ENCODE measurements around the gene RAMACL. TPM values are rescaled to one million over a fixed set of nuclear protein-coding genes. Genes with fewer than 3 reads are reported as not detected.
"Not testable (repeated sequence)": the region's sequence is repeated elsewhere in the genome, so short reads cannot be mapped to it uniquely, and the experiment has no call there.

The RAMACL gene
- polyA plus RNA-seq, 10 donors: 0.09 to 0.73 (median 0.20) TPM; not detected in 4

DNA sequence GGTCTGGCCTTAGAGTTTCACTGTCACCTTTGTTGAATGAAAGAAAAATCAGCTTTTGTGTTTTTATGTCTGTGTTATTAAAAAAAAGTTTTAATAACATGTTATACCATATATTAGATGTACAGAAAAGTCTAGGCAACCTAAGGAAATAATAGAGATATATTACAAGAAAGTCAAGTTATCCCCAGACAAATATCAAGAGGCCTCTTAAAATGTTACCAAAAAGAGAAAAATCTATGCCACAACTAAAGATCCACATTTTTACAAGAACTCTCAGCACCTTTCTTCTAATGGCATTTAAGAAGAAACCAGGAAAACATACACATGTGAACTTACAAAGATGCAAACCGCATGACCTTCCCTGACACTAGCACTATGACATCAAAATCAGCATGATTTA is 26.8 kb downstream of the RAMACL start:
- DNase-seq: peak in 1 of 3 donors; percentile 0

DNA sequence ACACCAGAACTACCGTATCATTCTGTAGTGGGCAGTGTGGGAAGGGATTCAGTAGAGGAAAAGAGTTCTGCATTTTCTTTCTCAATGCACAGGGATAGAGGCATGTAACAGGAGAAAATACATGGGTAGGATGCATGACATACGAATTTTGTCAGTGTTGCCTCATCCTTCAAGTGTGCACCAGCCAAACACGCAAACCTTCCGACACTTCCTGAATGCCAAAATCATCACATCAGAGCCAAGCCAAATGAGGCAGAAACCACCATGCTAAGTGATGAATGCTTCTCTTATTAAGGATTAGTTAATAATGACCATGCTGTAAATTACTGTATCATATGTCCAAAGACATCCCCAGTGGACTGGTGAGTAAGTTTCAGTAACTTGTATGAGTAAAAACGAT is 27.3 kb downstream of the RAMACL start:
- peak in 1 of 3 donors; percentile 14 for DNase-seq

DNA sequence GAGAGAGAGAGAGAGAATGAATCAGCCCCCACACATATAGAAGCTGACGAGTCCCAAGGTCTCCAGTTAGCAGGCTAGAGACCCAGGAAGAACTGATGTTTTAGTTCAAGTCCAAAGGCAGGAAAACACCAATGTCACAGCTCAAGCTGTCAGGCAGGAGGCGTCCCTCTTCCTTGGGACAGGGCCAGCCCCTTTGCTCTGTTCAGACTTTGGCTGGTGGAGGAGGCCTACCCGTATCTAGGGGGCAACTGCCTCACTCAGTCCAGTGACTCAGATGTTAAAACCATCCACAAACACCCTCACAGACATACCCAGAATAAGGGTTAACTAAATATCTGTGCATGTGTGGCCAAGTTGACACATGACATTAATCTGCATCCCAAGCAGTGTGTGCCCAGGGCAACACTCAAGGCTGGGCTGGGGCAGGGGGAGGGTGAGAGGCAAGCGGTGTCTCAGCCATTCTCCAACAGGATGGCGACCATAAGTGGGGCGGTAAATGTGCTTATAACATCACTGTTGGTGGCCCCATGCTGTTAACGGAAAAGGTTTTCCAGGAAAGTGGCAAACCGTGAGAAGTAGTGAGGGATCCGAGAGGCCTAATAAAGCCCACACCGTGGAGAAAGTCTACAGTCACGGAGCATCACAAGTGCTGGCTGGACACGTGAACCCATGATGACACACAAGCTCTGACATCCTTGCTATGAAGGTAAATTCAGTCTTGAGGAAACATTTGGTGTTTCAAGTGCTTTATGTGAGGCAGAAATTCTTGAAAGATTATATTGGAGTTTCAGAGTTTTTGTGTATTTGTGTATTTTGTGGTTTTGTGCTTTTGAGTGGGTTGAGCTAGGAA is 28.1 kb downstream of the RAMACL start:
- peak in 1 of 3 donors; percentile 23 for DNase-seq

DNA sequence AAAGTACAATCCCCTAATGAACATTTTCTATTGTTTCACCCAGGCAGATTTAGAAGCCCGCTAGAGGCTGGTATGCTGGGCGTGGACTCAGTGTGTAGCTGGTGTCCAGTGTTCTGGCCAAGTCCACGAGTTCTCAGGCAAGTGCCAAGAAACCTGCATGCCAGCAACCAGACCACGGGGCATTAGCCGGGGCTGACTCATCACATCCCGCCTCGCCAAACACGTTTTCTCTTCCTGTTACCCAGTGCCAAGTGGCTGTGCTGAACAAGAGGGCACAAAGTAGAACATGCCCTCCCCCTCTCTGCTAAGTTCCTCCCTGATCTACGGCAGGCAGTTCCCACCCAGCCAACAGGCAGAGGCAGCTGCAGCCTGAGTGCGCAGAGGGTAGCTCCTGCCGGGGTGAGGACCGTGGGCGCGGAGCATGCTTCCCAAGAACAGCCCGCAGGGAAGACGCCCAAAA is 29.6 kb downstream of the RAMACL start:
- peak; percentile 74 to 85 (median 76) for DNase-seq

DNA sequence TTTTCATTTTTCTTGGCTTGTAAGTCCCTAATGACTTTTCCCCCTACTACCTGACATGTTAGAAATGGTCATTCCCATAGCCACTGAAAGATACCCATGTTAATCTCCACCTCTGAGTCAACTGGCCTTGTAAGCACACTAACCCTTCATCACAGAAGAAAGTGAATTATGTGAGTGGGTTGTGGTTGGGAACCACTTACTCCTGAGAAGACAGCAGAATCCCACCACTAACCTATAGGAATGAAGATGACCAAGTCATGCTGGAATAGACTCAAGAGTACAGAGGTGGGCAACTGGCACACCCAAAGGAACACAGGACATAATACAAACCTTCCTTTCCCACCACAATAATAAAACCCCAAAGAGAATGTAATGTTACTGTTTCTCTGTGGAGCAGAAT is 30.1 kb downstream of the RAMACL start:
- no peak for DNase-seq

DNA sequence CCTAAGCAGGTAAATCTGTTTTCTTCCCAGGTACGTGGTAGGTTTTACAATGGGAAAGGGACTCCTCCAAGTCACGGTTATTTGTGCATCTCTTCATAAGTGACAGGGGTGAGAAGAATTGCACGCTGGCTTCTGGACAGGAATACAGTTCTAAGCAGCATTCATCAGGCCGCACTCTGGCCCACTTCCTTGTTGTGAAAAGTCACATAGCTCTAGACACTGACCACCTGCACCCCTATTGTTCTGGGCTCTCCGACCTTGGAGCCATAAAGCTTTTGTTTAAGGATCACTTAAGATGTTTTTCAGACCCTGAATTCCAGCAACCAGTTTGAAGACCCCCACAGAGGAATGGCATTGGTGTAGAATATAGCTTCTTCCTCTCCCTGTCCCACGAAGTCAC is 31.4 kb downstream of the RAMACL start:
- DNase-seq: no peak

DNA sequence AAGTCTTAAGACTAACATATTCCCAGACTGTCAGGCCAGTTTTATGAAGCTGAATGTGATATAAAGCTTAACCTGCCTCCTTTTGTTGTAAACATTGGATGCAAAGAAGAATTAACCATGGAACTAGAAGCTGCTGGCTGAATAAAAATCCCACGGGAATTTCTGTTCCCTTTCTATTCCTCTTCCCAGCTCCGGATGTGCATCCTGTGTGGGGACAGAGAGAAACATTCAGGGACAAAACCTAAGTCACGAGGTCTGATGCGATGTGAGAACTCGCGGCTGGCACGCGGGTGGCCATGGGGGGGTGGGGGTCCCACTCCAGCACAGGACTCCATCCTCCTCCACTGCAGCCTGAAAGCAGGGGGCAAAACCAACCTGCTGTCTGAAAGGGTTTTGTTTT is 32.2 kb downstream of the RAMACL start:
- peak in 1 of 3 donors; percentile 69 for DNase-seq

DNA sequence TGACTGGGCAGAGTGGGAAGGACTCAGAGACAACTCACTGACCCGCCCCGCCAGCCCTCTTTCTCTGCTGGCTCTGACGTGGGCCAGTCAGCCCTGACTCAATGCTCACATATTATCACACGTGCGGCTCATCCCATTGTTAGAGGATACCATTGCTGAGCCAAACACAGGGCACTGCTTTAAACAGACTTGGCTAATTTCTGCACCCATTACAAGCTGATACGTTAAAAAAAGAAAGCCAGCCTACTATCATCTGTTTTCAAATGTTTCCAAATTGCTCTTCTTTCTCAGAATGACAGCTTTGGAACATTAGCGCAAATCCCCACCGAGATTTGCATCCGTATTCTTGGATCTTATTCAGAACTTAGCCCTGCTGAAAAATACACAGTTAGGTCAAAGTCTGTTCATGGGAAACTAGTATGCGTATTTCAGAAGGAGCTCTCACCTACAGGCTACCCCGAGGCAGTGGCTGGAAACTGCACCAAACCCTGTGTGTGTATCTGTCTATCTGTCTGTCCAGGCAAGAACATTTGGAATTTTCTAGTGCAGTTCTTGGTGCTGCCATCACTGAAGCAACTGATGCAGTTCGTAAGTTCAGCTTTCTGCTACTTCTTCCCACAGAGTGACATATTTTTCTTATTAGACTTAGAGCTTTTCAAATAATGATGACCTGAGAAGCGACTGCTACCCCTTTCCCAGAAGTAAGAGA is 32.8 kb downstream of the RAMACL start:
- DNase-seq: peak in 2 of 3 donors; percentile 78 to 79

DNA sequence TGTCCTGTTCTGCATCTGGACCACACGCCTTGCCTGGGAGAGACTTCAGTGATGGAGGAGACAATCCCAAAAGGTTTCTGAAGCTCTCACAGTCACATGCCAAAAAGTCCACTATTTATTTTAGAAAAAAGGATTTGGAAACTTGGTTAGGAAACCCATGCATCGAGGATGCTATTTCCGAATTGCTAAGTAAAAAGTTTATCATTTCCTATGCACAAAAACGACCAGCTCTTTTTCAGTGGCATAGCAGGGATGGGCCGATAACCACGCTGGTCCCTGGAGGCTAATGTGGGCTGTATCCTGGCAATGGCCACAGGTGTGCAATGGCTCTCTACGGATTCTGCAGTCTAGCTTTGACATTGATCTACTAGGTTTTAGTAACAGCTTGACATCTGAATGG is 33.9 kb downstream of the RAMACL start:
- no peak for DNase-seq

DNA sequence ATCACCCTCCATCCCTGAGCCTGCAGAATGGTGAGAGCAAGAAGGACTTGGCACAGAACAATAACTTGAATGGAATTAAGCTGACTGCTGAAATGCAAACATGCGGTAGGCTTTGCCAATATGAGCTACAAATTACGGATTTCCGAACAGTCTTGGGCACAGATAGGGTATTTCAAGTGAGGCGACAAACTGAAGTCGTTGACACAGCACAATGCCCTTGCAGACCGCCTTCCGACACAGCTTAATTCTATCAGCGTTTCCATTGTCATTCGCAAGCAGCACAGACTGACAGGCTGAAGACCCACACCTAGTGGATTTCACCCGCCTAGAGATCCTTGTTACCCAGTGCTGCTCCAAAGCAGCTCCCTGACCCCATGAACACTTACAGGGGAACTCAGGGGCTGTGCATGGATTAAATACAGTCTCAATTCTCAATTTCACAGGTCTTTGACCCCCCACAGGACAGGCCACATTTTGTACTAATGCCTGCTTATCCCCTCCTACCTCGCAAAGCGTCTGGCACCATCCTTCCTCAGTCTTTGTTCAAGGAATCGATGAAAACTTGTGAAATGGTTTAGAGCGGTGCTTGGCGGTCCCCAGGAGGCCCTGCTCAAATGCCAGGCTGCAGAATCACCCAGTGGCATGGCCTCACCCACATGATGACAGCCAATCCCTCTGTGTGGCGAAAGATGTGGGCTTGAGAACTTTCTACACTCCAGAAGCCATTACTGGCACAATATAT is 34.6 kb downstream of the RAMACL start:
- DNase-seq: no peak

DNA sequence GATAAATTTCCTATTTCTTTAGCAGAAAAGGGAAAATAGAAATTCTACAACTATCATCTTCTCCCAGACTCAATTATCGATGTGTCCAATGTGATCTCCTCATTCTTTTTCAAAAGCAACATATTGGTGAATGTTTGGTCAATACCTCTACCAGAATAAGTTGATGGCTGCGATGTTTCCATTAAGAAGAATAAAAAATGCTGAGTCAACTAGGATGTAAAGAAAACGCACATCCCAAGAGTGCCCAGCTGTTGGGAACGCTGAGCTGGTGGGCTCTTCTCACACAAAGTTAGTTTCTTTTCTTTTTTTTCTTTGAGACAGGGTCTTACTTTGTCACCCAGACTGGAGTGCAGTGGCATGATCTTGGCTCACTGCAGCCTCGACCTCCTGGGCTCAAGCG is 39.8 kb downstream of the RAMACL start:
- DNase-seq: no peak

DNA sequence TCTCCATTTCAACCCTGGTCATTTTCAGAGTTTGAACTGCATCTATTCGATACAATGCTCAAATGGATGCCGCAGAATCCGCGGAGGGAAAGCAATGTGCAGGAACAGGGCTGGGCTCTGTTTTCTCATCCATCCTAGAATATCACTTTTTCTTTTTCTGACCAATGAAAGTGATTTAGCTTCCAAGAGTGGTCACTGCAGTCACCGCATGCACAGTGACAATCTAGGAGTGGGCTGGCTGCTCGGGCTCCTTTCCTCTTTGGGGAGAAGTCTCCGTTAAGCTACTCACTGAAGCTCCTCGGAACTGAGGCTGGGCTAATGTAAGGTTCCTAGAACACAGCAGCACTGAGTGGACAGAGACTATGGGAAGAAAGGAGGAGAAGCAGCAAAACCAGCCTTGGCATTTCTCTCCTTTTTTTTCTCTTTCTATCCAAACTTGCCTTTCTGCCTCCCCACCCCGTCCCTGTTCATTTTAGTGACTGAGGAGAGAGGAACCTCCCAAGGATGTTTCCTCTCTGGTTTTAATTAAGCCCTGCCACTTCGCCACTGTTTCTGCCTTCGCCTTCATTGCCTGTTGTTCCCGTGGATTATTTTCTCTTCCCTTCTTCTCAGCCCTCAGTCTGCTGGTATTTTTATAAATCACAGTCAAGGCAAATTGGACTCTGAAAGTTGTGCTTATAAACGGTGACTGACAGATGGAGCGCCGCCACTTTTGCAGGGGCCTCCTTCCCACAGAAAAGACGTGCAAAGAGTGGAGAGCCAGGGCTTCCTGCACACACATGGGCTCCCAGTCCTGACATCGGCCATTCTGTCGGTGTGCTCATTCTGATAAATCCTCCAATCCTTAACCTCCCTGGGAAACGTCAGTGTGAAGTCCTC is 41.1 kb downstream of the RAMACL start:
- no peak for DNase-seq

DNA sequence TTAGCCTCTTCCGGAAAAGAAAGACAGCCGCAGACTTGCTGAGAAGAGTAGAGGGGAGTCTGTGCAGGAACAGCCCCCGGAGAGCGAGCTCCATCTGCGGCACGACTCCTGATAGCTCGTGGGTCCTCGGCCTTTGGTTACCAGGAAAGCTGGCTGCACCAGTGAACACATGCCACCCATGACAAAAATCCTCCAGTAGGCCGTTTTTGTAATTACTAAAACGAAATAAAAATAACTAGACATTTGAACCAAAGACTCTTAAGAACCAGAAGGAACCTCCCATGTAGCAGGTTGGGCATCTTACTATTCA is 42.2 kb downstream of the RAMACL start:
- no peak for DNase-seq

DNA sequence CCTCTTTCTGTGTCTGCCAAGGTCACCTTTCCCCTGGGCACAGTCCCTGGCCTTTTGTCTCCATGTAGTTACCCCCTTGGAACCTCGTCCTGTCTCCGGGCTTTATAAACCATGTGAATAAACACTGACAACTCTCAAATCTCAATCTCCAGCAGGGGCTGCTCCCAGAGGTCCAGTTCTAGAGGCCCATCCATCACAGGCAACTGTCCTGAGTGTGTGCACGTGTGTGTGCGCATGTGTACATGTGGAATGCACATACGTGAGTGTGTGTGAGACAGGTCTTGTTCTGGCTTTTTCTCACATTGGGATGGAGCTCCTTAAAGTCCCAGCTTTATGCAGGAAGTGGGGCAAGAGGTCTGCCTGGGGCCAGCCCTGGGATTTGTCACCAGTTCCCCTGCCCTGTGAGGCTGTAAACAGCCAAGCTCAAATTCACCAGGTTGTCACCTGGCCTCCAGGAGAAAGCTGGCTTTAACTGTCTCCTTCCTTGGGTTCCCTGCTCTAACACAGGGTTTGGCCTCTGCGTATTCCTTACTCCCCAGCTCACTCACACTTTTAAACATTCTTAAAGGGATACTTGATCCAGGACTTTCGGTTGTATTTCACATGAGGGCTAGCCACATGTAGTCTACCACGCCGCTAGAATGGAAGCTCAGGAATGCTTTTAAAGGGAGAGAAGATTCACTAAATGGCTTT is 42.7 kb downstream of the RAMACL start:
- DNase-seq: no peak

DNA sequence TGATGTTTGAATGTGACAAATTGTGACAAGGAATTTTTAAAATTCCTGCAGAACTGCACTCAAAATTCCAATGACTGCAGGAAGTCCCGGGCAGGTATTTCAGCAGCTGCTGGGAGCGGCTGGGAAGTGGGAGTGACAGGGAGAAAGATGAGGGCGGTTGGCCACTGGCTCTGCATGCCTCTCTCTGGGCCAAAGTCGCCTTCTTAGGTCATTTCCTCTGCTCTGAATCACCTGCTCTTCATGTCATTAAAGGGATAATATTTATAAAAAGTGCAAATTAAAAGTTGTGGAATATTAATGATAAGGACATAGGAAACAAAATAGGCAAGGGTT is 43.9 kb downstream of the RAMACL start:
- DNase-seq: no peak

DNA sequence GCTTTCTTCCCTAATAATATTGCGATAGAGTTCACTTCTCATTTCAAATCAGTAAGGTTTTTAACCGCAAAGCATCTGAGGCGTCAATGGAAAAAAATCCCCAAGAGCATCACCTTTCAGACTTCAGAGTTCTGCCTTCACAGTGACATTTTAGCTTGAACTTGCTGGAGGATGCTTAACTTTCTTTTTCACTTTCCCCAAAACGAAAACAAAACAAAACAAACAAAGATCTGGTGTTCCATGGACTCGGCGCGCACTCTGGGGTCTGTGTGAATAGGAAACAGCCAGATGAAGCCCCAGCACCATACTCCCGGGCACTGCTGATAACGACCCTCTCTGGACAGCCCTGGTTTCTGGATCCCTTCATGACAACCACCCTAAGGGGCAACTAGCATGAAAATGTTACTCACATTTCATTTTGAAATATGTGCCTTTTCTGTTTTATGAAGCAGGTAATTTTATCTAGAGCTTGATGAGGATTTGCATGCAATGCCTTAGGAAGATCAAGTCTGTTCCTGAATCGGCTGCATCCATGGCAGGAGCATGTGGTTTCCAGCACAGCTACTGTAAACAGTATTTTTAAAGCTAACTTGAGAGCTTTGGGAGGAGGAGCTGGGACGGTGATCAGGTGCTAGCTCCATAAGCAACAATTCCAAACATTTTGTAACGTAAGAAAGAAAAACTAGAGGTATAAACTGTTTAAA is 44.5 kb downstream of the RAMACL start:
- no peak for DNase-seq

DNA sequence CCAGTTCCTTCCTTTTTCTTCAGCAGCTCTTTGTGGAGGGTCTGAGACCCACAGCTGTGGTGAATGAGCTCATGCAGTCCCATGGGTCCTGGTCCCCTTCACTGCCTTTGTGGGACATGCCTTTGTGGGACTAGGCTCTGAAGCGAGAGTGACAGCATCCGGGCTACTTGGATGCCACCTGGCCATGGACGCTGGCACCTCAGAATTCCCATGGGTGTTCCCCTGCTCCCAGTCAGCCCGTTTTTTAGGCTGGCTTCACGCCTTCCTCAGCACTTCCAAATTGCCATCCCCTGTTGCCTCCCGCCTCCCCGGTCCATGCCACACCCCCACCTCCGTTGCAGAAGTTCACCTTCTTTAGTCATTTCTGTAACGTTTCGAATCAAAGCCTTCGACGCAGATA is 45.1 kb downstream of the RAMACL start:
- no peak for DNase-seq

DNA sequence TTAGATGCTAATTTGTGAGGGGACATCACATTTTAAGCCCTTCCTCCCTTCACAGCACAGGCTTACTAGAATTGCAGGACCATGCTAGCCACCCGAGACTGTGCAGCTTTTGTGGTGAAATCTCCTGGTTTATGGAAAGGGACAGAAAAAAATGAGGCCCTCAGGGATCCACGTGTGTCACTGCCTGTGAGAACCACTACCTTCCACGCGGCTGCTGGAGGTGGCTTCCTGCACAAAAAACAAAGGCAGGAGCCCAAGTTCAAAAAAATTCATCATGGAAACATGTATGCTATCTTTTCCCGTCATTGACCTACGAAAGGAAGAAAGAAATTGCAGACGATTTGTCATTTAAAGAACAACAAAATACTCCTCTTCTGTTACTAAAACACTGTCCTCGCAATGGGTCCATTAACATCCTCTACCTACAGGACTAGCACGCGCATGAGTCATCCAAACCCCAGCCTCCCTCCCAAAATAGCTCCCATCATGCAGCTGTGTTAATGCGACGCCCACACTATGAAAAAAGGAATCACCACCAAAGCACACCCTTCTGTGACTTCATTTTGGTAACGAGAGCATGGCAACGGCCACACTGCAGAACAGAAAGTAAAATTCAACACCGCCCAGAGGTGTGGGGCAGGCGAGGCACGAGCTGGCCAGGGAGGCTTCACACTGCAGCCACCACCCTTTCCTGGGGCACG is 45.7 kb downstream of the RAMACL start:
- DNase-seq: no peak

DNA sequence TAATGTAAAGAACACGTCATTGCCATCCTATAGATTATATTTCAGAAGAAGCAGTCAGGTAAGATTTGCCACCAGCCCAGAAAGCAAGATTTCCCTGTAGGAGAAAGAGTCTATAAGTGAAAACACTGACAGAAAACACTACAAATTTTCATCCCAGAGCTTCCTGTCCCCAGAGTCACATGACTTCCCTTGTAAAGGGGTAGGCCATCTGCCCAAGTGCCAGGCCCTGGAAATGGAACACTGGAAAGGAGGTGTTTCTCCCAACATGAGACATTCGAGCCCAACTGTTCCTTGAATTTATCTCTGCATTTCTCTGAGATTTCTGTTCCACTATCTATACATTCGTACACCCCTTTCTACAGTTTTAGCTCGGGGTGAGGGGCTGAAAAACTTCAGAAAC is 46.9 kb downstream of the RAMACL start:
- DNase-seq: no peak

DNA sequence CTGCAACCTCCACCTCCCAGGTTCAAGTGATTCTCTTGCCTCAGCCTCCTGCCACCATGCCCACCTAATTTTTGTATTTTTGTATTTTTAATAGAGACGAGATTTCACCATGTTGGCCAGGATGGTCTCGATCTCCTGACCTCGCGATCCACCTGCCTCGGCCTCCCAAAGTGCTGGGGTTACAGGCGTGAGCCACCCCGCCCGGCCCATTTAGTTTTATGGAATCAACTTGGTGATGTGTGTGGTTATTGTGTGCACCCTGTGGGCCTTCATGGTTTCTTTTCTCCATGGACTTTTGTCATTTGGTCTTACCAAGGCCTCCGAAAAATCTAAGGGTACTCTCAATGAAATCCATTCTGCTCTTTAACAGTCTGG is 47.5 kb downstream of the RAMACL start:
- not testable (repeated sequence) for DNase-seq

Data from muscle of back (tissue), 11 donors.